Ectodermal cell (in vitro differentiated cells): ENCODE results near the gene CFAP65.

Experiments used
- H3K27ac ChIP-seq: 2 replicates; pipeline ENCODE4 v1.7.0; 2013; ENCODE audit warnings: mild to moderate bottlenecking, low read depth, low read length; ENCODE audit not compliant: insufficient read depth, poor library complexity, severe bottlenecking
- H3K27me3 ChIP-seq: 2 replicates; pipeline ENCODE4 v1.7.0; 2013; ENCODE audit warnings: mild to moderate bottlenecking, low read length; ENCODE audit not compliant: insufficient read depth, control insufficient read depth, poor library complexity, severe bottlenecking
- H3K36me3 ChIP-seq: one replicate; pipeline ENCODE4 v1.7.0; 2013; ENCODE audit warnings: low read length; ENCODE audit not compliant: control insufficient read depth, insufficient read depth
- H3K4me1 ChIP-seq: one replicate; pipeline ENCODE4 v1.7.0; 2013; ENCODE audit warnings: low read length; ENCODE audit not compliant: control insufficient read depth, insufficient read depth
- H3K4me3 ChIP-seq: 2 replicates; pipeline ENCODE4 v1.7.0; 2013; ENCODE audit warnings: low read depth, low read length, control low read depth; ENCODE audit not compliant: insufficient read depth
- H3K9me3 ChIP-seq: 2 replicates; pipeline ENCODE4 v1.7.0; 2013; ENCODE audit warnings: mild to moderate bottlenecking, low read length, moderate library complexity; ENCODE audit not compliant: control insufficient read depth
- WGBS, 2 experiments: methylation state at CpG; one replicate each; pipeline ENCODE4 v1.1.7; 2013; ENCODE audit warnings: missing lambda C conversion rate in 2 of 2; 5-methylcytosine and 5-hydroxymethylcytosine counted together

The CFAP65 gene

DNA sequence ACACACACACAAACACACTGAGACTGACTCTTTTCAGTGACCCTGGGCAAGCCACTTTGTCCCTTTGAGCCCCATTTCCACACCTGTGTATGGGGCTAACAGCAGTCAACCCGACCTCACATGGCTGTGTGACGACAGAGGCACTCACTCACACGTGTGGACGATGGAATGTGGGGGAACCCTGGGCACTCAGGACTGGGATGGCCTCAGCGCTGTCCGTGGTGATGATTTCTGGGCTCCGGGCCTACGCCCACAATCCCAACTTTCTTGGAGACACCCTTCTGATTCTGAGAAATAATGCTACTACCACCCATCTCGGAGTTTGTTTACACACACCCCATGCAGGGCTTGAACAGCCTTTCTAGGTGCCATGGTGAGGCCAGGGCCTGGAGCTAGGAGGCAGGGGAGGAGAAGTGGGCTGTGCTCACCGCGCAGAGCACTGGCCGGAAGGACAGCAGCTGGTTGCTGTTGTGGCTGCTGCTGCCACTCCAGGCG lies 49.6 kb downstream of the CFAP65 start:
- 9 to 11% methylated on average over 13 of the region's 13 CpGs for WGBS, 2 experiments
- H3K27me3 ChIP-seq, result peaks cover 100% of the 10 kb centered on the region
- no peak overlapping the region for H3K4me3 ChIP-seq

DNA sequence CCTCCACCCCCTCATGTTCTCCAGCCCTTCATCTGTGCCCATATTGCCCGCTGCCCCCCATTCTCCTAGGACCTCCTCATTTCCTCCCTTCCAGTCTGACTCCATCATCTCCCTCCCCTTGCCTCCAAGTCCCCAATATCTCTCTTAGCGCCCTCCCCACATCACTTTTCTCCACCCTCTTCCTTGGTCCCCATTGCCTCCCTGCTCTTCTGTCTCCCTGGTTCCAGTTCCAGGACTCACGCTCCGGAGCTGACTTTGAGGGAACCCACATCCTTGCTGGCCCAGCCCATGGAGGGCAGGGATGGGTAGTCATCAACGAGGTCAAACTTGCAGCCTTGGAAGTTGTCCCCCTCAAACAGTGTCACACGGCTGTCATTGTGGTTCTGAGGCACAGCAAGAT lies 50.7 kb downstream of the CFAP65 start:
- H3K27ac ChIP-seq, result no peak overlapping the region
- WGBS, 2 experiments, result 30% methylated on average over 6 of the region's 6 CpGs

More for the DNA sequence above, 49.6 kb downstream of the CFAP65 start:
- Histone ChIP-seq H3K27ac (no peak overlapping the region), H3K4me1 (peaks cover 14% of the 10 kb centered on the region), H3K9me3 (no peaks in the 10 kb centered on the region), H3K36me3 (no peaks in the 10 kb centered on the region)

DNA sequence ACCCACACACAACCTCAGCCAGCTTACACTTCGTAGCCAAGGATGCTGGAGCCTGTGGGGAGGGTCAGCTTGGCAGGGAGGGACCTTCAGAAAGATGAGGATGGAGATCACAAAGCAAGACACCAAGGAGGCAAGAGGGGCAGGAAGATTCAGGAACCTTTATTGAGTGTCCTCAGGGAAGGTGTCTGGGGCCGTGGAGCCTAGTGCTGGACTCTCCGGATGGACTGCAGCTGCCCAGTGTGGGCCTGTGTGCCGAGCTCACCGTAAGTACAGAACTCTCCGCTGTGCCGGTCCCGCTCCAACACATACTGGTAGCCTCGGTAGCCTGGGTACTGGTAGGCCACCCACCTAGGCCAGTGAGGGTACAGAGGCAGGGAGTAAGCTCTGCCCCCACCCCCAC lies 51.3 kb downstream of the CFAP65 start:
- WGBS, 2 experiments, result 31 to 32% methylated on average over 9 of the region's 9 CpGs
- H3K9me3 ChIP-seq, result no peaks in the 10 kb centered on the region
- no peaks in the 10 kb centered on the region for H3K36me3 ChIP-seq
- peaks cover 100% of the 10 kb centered on the region for H3K27me3 ChIP-seq
- peaks cover 20% of the 10 kb centered on the region for H3K4me1 ChIP-seq
- no peak overlapping the region for H3K4me3 ChIP-seq
- no peak overlapping the region for H3K27ac ChIP-seq

More for the DNA sequence above, 50.7 kb downstream of the CFAP65 start:
- H3K4me3 ChIP-seq, result no peak overlapping the region
- no peaks in the 10 kb centered on the region for H3K36me3 ChIP-seq
- peaks cover 100% of the 10 kb centered on the region for H3K27me3 ChIP-seq
- H3K4me1 ChIP-seq, result peaks cover 15% of the 10 kb centered on the region
- H3K9me3 ChIP-seq, result no peaks in the 10 kb centered on the region

DNA sequence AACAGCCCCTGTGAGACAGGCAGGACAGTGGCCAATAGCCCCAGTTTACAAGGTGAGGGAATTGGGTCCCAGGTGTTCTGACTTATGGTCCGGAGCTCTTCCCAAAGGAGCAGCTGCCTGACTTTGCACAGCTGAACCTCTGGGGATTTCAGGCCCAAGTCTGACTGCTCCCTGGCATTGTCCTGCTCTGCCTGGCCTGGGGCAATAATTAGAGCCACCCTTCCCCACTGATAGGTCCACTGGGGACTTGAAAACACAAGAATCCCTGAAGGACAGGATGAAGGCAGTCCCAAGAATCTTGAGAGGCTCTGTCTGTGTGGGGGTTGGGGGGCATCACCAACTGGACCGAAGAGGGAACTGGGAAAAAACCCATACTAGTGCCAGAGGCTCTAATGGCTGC lies 52.7 kb downstream of the CFAP65 start:
- no peak overlapping the region for H3K27ac ChIP-seq
- H3K27me3 ChIP-seq, result peaks cover 100% of the 10 kb centered on the region
- peaks cover 25% of the 10 kb centered on the region for H3K4me1 ChIP-seq
- H3K36me3 ChIP-seq, result no peaks in the 10 kb centered on the region
- H3K9me3 ChIP-seq, result no peaks in the 10 kb centered on the region
- WGBS, 2 experiments, result 57 to 62% methylated on average over 2 of the region's 2 CpGs
- no peak overlapping the region for H3K4me3 ChIP-seq

DNA sequence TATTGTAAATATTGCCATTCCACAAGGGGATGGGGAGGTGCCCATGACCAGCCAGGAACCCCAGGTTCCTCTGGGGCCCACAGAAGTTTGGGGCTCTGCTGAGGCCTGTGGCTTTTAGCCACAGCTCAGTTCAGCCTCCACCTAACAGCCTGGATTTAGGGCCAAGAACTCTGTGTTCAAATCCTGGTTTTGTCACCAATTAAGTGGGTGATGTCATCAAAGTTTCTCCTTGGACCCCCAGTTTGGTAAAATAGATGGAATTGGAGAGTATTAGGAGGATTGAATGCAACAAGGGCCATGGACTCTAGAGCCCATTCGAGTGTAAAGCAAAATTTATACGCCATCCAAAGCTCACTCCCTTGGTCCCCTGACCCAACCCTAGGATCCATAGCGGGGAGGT lies 53.2 kb downstream of the CFAP65 start:
- no peak overlapping the region for H3K27ac ChIP-seq
- no peaks in the 10 kb centered on the region for H3K9me3 ChIP-seq
- no peaks in the 10 kb centered on the region for H3K36me3 ChIP-seq
- no peak overlapping the region for H3K4me3 ChIP-seq
- peaks cover 100% of the 10 kb centered on the region for H3K27me3 ChIP-seq
- WGBS, 2 experiments, result 52 to 55% methylated on average over 3 of the region's 3 CpGs
- peaks cover 20% of the 10 kb centered on the region for H3K4me1 ChIP-seq

DNA sequence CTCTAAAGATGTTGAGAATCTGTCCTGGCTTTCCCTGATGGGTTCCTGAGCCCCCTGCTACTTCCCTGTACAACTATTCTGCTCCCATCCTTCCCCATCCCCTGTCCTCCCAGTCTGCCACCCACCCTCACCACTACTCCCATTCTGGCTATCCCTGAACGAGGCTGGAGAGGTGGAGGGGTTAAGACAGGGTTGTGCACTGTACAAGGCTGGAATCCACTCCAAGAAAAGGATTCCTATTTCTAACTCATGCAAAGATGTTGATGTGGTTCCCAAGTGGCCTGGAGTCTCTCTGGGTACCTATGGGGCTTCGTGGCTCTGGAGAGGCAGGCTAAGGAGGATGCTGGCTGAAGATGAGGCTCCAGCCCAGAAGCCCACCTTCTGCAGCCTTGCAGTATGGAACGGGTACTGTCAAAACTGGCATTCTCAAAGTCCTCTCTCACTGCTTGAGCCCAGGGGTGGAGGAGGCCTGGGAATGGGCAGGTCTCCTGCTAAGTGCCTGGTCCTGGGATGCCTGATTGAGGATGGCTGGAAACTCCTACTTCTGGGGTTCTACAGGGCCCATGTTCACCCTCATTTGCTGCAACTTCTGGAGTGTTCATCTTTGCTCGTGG lies 55.1 kb downstream of the CFAP65 start:
- Histone ChIP-seq H3K27me3 (peaks cover 100% of the 10 kb centered on the region), H3K4me1 (peaks cover 17% of the 10 kb centered on the region), H3K4me3 (no peak overlapping the region), H3K9me3 (no peaks in the 10 kb centered on the region), H3K27ac (no peak overlapping the region), H3K36me3 (no peaks in the 10 kb centered on the region)
- WGBS, 2 experiments, result 24 to 25% methylated on average over 4 of the region's 4 CpGs

DNA sequence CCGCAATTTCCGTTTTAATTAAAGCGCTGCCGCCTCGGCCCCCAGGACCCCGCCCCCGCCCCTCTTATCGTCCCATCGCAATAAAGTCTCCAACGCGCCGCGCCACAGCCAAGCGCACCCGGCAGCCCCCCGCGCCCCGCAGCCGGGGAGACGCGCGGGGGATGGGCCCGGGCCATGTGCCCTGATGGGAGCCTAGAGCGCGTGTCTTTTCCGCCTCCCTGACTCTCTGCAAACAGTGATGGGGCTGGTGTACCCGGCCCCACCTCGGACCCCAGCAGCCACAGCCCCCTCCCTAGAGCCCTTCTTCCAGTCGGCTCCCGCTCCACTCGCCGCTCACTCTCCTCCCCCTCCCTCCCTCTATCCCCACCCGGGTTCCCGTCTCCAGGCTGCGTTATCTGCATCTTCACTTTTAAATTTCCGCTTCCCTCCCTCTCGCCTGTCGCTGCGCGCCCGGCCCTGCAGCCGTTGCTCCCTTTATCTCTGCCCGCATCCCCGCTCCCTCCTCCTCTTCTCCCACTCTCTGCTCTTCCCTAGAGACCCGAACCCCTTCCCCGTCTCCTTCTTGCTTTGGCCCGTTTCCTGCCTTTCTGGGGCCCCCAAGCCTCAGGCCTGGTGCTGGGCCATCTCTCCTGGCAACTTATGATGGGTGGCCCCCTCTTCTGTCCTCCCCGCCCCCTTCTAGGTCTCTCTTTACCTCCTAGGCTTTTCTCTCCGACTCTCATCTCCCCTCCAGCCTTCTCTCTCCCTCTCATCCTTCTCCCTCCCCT lies 55.8 kb downstream of the CFAP65 start:
- H3K27ac ChIP-seq, result no peak overlapping the region
- peak overlapping the region; percentile 22 for H3K4me3 ChIP-seq
- 1% methylated on average over 49 of the region's 49 CpGs for WGBS, 2 experiments
- H3K9me3 ChIP-seq, result no peaks in the 10 kb centered on the region
- H3K36me3 ChIP-seq, result no peaks in the 10 kb centered on the region
- peaks cover 17% of the 10 kb centered on the region for H3K4me1 ChIP-seq
- peaks cover 100% of the 10 kb centered on the region for H3K27me3 ChIP-seq

DNA sequence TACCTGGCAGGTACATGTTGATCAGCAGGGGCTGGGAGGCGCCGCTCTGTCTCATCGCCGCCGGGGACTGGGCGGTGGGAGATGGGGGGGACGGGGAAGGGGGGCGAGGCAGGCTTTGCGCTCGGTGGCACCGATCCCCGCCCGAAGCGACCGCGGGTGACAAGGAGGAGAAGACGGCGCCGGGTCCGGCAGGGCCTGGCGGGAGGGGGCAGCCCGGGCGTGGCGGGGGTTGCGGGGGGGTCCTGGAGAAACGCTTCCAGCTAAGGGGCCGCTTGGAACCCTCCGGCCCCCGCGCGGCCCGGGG lies 56.3 kb downstream of the CFAP65 start, which contains the start of gene FEV:
FEV (minus strand) TSS at position 164 of the 304 bp plus-strand sequence; CDS start at position 55, 109 bp downstream.
- H3K36me3 ChIP-seq, result no peaks in the 10 kb centered on the region
- peaks cover 100% of the 10 kb centered on the region for H3K27me3 ChIP-seq
- H3K4me1 ChIP-seq, result peaks cover 17% of the 10 kb centered on the region
- 0 to 1% methylated on average over 32 of the region's 32 CpGs for WGBS, 2 experiments
- H3K9me3 ChIP-seq, result no peaks in the 10 kb centered on the region
- no peak within 1 kb of the TSS for H3K27ac ChIP-seq
- peak within 1 kb of the TSS; percentile 22 for H3K4me3 ChIP-seq

DNA sequence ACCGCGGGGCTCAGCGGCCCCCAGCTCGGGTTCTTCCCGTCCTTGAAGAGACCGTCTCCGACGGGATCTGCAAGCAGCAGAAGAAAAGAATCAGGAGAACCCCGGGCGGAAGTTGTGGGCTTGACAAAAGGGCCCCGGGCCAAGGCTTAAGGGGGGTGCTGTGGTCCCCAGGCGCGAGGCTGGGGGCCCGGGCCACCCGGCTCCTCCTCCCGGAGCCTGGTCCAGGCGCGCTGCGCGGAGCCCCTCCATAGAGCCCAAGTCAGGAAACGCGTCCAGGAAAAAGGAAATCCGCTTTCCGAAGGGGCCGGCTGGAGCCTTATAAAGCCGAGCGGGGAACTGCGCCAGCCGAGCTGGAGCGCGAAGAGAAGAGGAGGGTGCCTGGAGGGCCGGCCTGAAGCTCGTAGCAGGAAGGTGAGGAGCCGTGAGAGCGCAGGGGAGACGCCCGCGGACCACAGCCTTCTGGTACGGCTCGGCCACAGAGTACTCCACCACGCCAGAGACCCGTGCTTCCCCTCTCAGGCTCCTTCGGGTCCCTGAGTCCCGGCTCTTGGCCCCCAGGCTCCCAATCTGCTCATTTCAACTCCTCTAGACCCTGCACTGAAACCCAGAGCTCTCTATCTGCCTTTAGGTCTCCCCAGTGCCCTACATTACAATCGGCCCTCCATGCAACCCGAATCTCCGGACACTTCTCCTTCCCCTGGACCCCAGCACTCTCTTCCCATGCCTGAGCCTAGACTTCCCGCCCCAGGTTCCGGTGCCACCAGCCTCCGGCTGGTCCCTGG lies 56.9 kb downstream of the CFAP65 start:
- Histone ChIP-seq H3K4me1 (peaks cover 17% of the 10 kb centered on the region), H3K27ac (no peak overlapping the region), H3K4me3 (no peak overlapping the region), H3K27me3 (peaks cover 100% of the 10 kb centered on the region), H3K36me3 (no peaks in the 10 kb centered on the region), H3K9me3 (no peaks in the 10 kb centered on the region)
- WGBS, 2 experiments, result 1 to 2% methylated on average over 50 of the region's 50 CpGs

DNA sequence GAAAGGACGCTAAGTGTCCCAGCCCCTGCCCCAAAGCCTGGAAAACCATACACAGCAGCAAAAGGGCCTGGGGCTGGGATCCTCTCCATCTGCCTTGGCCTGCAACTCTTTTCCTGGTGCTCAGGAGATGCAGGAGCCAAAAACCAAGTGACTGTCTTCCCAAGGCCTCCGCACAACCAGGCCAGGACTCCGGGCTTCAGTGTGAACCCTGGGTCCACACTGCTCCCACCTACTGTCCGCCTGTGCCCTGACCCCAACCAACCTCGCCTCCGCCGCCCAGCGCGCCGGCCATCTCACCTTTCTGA lies 57.4 kb downstream of the CFAP65 start:
- Histone ChIP-seq H3K36me3 (no peaks in the 10 kb centered on the region), H3K9me3 (no peaks in the 10 kb centered on the region), H3K27ac (no peak overlapping the region), H3K4me1 (peaks cover 17% of the 10 kb centered on the region), H3K4me3 (no peak overlapping the region), H3K27me3 (peaks cover 100% of the 10 kb centered on the region)
- 6% methylated on average over 10 of the region's 10 CpGs for WGBS, 2 experiments
